ENCODE measurements around the gene GLRX.
"Not testable (repeated sequence)": the region's sequence is repeated elsewhere in the genome, so short reads cannot be mapped to it uniquely, and the experiment has no call there.

GLRX gene, protein sequence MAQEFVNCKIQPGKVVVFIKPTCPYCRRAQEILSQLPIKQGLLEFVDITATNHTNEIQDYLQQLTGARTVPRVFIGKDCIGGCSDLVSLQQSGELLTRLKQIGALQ

DNA sequence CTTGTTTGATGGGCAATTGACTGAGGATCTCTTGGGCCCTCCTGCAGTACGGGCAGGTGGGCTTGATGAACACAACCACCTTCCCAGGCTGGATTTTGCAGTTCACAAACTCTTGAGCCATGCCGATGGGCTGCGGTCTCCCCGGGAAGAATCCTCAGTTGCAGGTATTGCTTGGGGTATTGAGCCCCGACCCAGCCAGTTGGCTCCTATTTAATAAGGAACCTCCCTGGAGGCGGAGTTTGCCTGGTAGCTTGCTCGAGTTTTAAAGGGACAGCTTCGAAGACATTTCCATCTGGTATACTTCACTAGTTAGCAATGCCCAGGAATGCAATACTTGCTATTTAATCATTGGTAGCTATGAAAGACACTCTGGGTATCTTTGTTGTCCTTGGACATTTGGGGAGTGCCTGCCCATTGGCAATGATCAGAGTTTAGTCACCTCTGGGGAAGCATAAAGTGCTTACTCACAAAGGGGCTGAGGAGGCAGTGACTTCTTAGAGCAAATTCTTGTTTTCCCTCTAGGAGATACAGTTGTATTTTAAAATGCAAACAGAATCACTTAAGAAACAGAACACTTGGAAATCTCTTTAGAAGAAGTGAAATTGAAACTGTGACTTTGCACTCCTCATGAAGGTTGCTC is at the start of gene GLRX:
GLRX (minus strand) TSS at position 185 of the 640 bp plus-strand sequence; CDS start at position 121, 64 bp downstream.
- TF ChIP-seq, protein P1, sequence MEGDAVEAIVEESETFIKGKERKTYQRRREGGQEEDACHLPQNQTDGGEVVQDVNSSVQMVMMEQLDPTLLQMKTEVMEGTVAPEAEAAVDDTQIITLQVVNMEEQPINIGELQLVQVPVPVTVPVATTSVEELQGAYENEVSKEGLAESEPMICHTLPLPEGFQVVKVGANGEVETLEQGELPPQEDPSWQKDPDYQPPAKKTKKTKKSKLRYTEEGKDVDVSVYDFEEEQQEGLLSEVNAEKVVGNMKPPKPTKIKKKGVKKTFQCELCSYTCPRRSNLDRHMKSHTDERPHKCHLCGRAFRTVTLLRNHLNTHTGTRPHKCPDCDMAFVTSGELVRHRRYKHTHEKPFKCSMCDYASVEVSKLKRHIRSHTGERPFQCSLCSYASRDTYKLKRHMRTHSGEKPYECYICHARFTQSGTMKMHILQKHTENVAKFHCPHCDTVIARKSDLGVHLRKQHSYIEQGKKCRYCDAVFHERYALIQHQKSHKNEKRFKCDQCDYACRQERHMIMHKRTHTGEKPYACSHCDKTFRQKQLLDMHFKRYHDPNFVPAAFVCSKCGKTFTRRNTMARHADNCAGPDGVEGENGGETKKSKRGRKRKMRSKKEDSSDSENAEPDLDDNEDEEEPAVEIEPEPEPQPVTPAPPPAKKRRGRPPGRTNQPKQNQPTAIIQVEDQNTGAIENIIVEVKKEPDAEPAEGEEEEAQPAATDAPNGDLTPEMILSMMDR (IDR thresholded peaks at IDR 0.05; ENCODE audit: extremely low read depth, missing control alignments): no peak
- peak; percentile 50 for DNase-seq (ENCODE audit: low spot score)

DNA sequence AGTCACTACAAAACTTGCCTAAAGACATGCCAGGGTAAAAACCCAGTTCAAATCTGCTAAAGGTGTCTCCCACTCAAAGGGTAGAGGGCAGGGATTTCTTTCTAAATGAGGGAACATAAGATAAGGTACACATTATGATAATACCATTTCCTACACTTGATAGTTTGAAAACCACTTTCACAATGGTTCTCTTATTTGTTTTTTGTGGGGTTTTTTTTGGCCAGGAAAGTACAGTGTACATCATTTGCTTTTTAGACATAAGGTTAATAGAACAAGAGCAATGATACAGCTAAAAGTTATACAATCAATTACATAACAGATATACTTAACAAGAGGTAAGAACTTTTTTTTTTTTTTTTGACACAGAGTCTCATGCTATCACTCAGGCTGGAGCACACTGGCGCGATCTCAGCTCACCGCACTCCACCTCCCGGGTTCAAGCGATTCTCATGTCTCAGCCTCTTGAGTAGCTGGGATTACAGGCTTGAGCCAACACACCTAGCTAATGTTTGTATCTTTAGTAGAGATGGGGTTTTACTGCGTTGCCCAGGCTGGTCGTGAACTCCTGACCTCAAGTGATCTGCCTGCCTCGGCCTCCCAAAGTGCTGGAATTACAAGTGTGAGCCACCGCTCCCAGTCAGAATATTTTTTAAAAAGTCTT is 48.8 kb upstream of the GLRX start:
- TF ChIP-seq, protein P1 (IDR thresholded peaks at IDR 0.05; ENCODE audit: extremely low read depth, missing control alignments): no peak
- DNase-seq (ENCODE audit: low spot score): no peak

DNA sequence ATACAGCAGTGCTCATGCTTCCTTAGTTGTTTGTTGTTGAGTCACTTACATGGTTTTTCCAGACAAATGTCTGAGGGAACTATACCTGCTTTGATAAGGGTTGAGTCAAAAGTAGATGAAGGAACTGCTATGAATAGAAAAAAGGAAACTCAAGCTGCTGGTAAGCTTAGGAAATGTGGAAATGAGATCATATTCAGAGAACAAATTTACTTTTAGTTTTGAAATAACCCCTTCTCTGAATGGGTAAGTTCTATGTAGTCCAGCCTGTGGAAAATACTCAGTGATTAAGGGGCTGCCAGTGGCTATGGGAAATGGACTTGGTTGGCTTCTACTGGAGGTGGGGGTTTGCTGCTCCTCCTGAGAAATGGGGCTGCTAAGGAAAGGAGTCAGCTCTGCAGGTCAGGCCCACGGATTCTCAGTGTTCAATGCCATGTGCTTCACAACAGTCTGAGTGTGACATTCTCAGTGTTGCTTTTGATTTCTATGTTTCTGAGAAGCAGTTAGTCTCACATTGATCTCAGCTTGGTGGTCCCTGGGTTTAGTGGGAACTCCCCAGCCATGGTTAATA is 47.7 kb upstream of the GLRX start:
- peak; percentile 48 for DNase-seq (ENCODE audit: low spot score)
- TF ChIP-seq, protein P1 (IDR thresholded peaks at IDR 0.05; ENCODE audit: extremely low read depth, missing control alignments): no peak

DNA sequence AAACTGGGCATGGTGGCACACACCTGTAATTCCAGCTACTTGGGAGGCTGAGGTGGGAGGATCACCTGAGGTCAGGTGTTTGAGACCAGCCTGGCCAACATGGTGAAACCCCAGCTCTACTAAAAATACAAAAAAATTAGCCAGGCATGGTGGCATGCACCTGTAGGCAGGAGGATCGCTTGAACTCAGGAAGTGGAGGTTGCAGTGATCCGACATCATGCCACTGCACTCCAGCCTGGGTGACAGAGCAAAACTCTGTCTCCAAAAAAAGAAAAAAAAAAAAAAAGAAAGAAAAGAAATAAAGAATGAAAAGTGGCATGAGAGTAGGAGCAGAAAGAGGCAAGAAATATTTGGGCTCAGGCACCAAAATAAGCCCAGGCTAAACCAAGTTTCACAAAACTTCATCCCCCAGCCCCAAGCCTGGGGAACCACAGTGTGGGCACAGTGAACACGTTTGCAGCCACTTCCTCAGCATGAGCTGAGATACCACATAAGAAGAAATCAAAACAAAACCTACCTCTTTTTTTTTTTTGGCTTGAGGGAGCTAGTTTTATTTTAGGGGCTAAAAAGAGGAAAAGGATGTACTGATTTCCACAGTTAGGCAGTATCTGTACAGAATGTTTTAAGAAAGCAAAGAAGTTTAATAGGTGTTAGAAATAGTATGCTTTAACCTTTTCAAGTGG is 46.8 kb upstream of the GLRX start:
- DNase-seq (ENCODE audit: low spot score): not testable (repeated sequence)

DNA sequence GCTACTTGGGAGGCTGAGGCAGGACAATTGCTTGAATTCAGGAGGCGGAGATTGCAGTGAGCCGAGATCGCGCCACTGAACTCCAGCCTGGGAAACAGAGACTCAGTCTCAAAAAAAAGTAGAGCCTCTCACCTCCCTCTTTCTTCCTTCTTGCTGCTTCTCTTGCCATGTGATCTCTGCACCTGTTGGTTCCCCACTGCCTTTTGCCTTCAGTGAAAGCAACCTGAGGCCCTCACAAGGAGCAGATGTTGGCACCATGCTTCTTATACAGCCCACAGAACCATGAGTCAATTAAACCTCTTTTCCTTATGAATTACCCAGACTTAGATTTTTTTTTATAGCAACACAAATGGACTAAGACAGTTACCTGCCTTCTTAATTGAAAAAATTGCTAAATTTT is 45.6 kb upstream of the GLRX start:
- TF ChIP-seq, protein P1 (IDR thresholded peaks at IDR 0.05; ENCODE audit: extremely low read depth, missing control alignments): no peak
- DNase-seq (ENCODE audit: low spot score): no peak

DNA sequence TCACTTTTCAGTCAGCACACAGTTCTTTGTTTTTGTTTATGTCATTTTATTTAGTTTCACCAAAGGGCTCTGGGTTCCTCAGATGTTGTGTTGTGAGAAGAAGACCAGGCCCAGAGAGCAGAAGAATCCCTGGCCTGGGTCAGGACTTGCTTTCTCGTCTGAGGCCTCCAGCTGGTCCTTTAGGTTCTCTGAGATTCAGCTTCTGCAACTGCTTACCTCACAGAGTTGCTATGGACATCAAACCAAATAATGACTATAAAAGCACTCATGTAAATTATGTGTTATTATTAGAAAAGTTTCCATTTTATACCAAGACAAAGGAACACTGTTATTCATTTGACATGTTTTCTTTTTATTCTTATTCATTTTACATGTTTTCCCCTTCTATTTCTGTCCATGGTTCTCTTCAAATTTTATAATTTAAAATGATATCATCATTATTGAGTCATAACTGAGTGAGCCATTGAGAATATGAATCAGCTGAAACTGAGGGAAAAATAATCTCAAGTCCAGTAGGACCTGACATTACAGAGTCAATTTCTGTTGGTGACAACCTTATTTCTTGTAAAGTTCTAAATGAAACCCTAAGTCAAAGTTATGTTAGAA is 44.0 kb upstream of the GLRX start:
- DNase-seq (ENCODE audit: low spot score): no peak
- TF ChIP-seq, protein P1 (IDR thresholded peaks at IDR 0.05; ENCODE audit: extremely low read depth, missing control alignments): no peak

DNA sequence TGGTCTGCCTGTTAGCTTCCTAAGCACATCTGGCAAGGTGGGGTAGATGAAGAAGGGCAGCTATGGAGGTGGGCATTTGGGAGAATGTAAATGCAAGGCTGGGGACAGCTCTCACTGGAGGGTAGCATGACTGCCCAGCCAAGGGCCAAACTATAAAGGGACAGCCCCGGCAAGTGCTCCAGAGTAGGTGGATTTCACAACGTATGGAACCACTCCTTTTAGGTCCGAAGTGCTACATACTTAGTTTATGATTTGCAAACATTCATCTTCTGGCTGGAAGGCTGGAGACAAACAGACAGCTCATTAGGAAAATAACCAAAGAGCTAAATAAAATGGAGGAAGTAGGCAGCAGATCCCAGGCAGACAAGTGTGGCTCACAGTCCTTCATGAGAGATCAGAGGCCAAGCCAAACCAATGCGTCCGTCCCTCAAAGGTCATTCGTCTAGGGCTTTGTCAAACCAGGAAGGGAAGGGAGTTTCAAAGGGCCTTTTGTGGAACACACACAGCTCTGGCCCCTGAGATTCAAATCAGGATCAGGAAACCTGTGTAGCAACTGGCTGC is 42.5 kb upstream of the GLRX start:
- no peak for DNase-seq (ENCODE audit: low spot score)
- TF ChIP-seq, protein P1 (IDR thresholded peaks at IDR 0.05; ENCODE audit: extremely low read depth, missing control alignments): no peak
